T-cell (primary cell): ENCODE results near the gene JADE2. TPM values are rescaled to one million over a fixed set of nuclear protein-coding genes. Genes with fewer than 3 reads are reported as not detected.

Source experiments
- ATAC-seq, 4 experiments: fragments of 200-7000 bp in 3 of 4; fragments of 150-1000 bp in 1 of 4; cut with Tn5 transposase; replicated peaks in 1 of 4; 1 replicate in 3 of 4; 2 replicates in 1 of 4; pipeline ENCODE4 v1.10.0; 2021; ENCODE audit warnings: moderate library complexity in 3 of 4, mild to moderate bottlenecking in 2 of 4, moderate number of reproducible peaks in 1 of 4
- CTCF ChIA-PET, 2 donors: fragments of 300-600 bp; sonication (Branson Sonifier 250); formaldehyde crosslinking; loops; one replicate each; lab custom pipeline; 2022; ENCODE audit warnings: antibody characterized with exemption in 2 of 2; lab: Charles Lee
- POLR2A ChIA-PET, 2 donors: fragments of 300-600 bp; sonication (Branson Sonifier 250); formaldehyde crosslinking; loops; one replicate each; lab custom pipeline; 2022; ENCODE audit warnings: antibody characterized with exemption in 2 of 2; lab: Charles Lee
- DNase-seq, 35 experiments: peaks; one replicate each; pipeline versions ENCODE4 v3.0.0 to v3.0.0-alpha.2; 2013 to 2023
- H3K27ac ChIP-seq: one replicate; pipeline ENCODE4 v1.5.1; 2013; ENCODE audit warnings: low read length
- H3K27me3 ChIP-seq, 2 experiments: replicated peaks in 1 of 2; 1 replicate in 1 of 2; 2 replicates in 1 of 2; pipeline versions ENCODE4 v1.6.1 to v1.7.0; 2013; ENCODE audit warnings: low read length in 1 of 2, mixed read lengths in 1 of 2; ENCODE audit not compliant: control insufficient read depth in 2 of 2, insufficient read depth in 2 of 2; ENCODE audit errors: extremely low read depth in 1 of 2
- H3K36me3 ChIP-seq, 2 donors: 1 replicate in 1 of 2; 2 replicates in 1 of 2; pipeline versions ENCODE4 v1.6.1 to v1.7.0; 2013; ENCODE audit warnings: low read length in 1 of 2; ENCODE audit not compliant: control insufficient read depth in 2 of 2, insufficient read depth in 1 of 2; ENCODE audit errors: extremely low read depth in 1 of 2
- H3K4me1 ChIP-seq, 2 experiments: 1 replicate in 1 of 2; 2 replicates in 1 of 2; pipeline versions ENCODE4 v1.6.1 to v1.7.0; 2013; ENCODE audit warnings: low read length in 2 of 2, mixed read lengths in 1 of 2; ENCODE audit not compliant: insufficient read depth in 2 of 2, control insufficient read depth in 1 of 2; ENCODE audit errors: extremely low read depth in 1 of 2
- H3K4me3 ChIP-seq, 2 donors: 1 replicate in 1 of 2; 2 replicates in 1 of 2; pipeline versions ENCODE4 v1.5.1 to v1.7.0; 2013; ENCODE audit warnings: mild to moderate bottlenecking in 2 of 2, low read length in 1 of 2, moderate library complexity in 1 of 2; ENCODE audit not compliant: control insufficient read depth in 1 of 2; ENCODE audit errors: extremely low read depth in 1 of 2
- H3K9me3 ChIP-seq: 2 replicates; pipeline ENCODE4 v1.7.0; 2013
- H3K27ac Mint-ChIP-seq, 2 donors: one replicate each; pipeline ENCODE4 v1.8.0; 2020 to 2021; ENCODE audit warnings: mild to moderate bottlenecking in 2 of 2, mixed read lengths in 2 of 2
- H3K27me3 Mint-ChIP-seq, 2 donors: one replicate each; pipeline ENCODE4 v1.8.0; 2021 to 2022; ENCODE audit warnings: mixed read lengths in 2 of 2
- H3K36me3 Mint-ChIP-seq: one replicate; pipeline ENCODE4 v1.8.0; 2021; ENCODE audit warnings: mixed read lengths
- H3K4me1 Mint-ChIP-seq, 3 donors: one replicate each; pipeline ENCODE4 v1.8.0; 2020 to 2022; ENCODE audit warnings: mixed read lengths in 3 of 3, mild to moderate bottlenecking in 1 of 3
- H3K4me3 Mint-ChIP-seq, 3 donors: one replicate each; pipeline ENCODE4 v1.8.0; 2020 to 2022; ENCODE audit warnings: mild to moderate bottlenecking in 3 of 3, mixed read lengths in 3 of 3, moderate library complexity in 3 of 3
- H3K9me3 Mint-ChIP-seq, 3 donors: one replicate each; pipeline ENCODE4 v1.8.0; 2020 to 2022; ENCODE audit warnings: mixed read lengths in 3 of 3
- WGBS: methylation state at CpG from one replicate; pipeline ENCODE4 v1.1.5; 2013; ENCODE audit warnings: missing lambda C conversion rate; ENCODE audit not compliant: insufficient coverage; 5-methylcytosine and 5-hydroxymethylcytosine counted together
- total RNA-seq, 35 experiments: library from RNA in 6 of 35; stranded (reverse) in 6 of 35; fragments of 120-200 nt in 1 of 35; gene quantifications; one replicate each; pipeline versions ENCODE4 v1.2.1 to v1.2.4 and lab custom pipeline; 2013 to 2026

The JADE2 gene
- total RNA-seq, 5 donors from 2014 or later (not counting 1 experiment from before 2014, with no cell fraction given) = 163 to 263 (median 239) TPM

- H3K36me3 Mint-ChIP-seq = peaks cover 66% of the 10 kb centered on the region
- H3K4me3 Mint-ChIP-seq = no peak overlapping the region
Measured at GRCh38 chr5:134572811-134573210, 47.3 kb downstream of the JADE2 start.

GRCh38 chr5:134574521-134574920 lies 49.1 kb downstream of the JADE2 start:
- WGBS = 80% methylated on average over 4 of the region's 4 CpGs
- H3K4me1 ChIP-seq = peaks cover 0 to 8% of the 10 kb centered on the region in 2 experiments
- no peak overlapping the region for H3K4me3 ChIP-seq
- H3K27me3 Mint-ChIP-seq = no peaks in the 10 kb centered on the region
- no peak overlapping the region for H3K27ac Mint-ChIP-seq
- no peak for ATAC-seq
- no peaks in the 10 kb centered on the region for H3K9me3 ChIP-seq
- H3K27ac ChIP-seq = no peak overlapping the region
- H3K4me1 Mint-ChIP-seq = peaks cover 16 to 51% (median 16%) of the 10 kb centered on the region in 3 donors
- DNase-seq = no peak
- no peaks in the 10 kb centered on the region for H3K9me3 Mint-ChIP-seq
- H3K36me3 Mint-ChIP-seq = peaks cover 67% of the 10 kb centered on the region
- H3K36me3 ChIP-seq = peaks cover 29 to 99% of the 10 kb centered on the region in 2 donors
- H3K4me3 Mint-ChIP-seq = no peak overlapping the region
- POLR2A ChIA-PET = no interaction called here
- CTCF ChIA-PET = interaction anchor here (0.5 to 1.1 kb wide), 2 partner anchors 270 to 521 kb away, joined by 3 read pairs; no protein-coding TSS in a partner anchor
- H3K27me3 ChIP-seq = no peaks in the 10 kb centered on the region

More at GRCh38 chr5:134572811-134573210, 47.3 kb downstream of the JADE2 start:
- ChIA-PET POLR2A (no interaction called here), CTCF (no interaction called here)
- Histone ChIP-seq H3K36me3 (peaks cover 17 to 99% of the 10 kb centered on the region in 2 donors), H3K27me3 (no peaks in the 10 kb centered on the region), H3K4me1 (peaks cover 0 to 13% of the 10 kb centered on the region in 2 experiments), H3K4me3 (no peak overlapping the region), H3K27ac (no peak overlapping the region), H3K9me3 (no peaks in the 10 kb centered on the region)
- 96% methylated on average over 4 of the region's 4 CpGs for WGBS
- peak overlapping the region; percentile 6 to 23 for H3K27ac Mint-ChIP-seq
- no peaks in the 10 kb centered on the region for H3K27me3 Mint-ChIP-seq
- H3K4me1 Mint-ChIP-seq = peaks cover 17 to 48% (median 22%) of the 10 kb centered on the region in 3 donors
- DNase-seq (no peak), ATAC-seq (no peak)
- H3K9me3 Mint-ChIP-seq = no peaks in the 10 kb centered on the region

- no peak for ATAC-seq
- Mint-ChIP-seq H3K4me1 (peaks cover 10 to 46% (median 12%) of the 10 kb centered on the region in 3 donors), H3K4me3 (no peak overlapping the region), H3K9me3 (no peaks in the 10 kb centered on the region), H3K27ac (no peak overlapping the region), H3K27me3 (no peaks in the 10 kb centered on the region), H3K36me3 (peaks cover 60% of the 10 kb centered on the region)
- Histone ChIP-seq H3K9me3 (no peaks in the 10 kb centered on the region), H3K27me3 (no peaks in the 10 kb centered on the region), H3K4me3 (no peak overlapping the region), H3K36me3 (peaks cover 30 to 98% of the 10 kb centered on the region in 2 donors), H3K27ac (no peak overlapping the region), H3K4me1 (peaks cover 0 to 8% of the 10 kb centered on the region in 2 experiments)
- ChIA-PET CTCF (interaction anchor here (0.7 kb wide), 2 partner anchors 249 to 1560 kb away, joined by 3 read pairs; no protein-coding TSS in a partner anchor), POLR2A (interaction anchor here in 1 of 2 donors (0.5 kb wide), 1 partner anchor 195 kb away, joined by 3 read pairs; no protein-coding TSS in a partner anchor)
- 93% methylated on average over 2 of the region's 2 CpGs for WGBS
- DNase-seq = no peak
Measured at GRCh38 chr5:134575316-134575715, 49.8 kb downstream of the JADE2 start.

- Histone ChIP-seq H3K27me3 (no peaks in the 10 kb centered on the region), H3K36me3 (peaks cover 30 to 99% of the 10 kb centered on the region in 2 donors), H3K9me3 (no peaks in the 10 kb centered on the region), H3K27ac (no peak overlapping the region), H3K4me3 (no peak overlapping the region), H3K4me1 (peaks cover 0 to 8% of the 10 kb centered on the region in 2 experiments)
- no peak overlapping the region for H3K4me3 Mint-ChIP-seq
- H3K36me3 Mint-ChIP-seq = peaks cover 59% of the 10 kb centered on the region
- no peak for DNase-seq
- peak overlapping the region in 1 of 2 donors; percentile 55 for H3K27ac Mint-ChIP-seq
- CTCF ChIA-PET = interaction anchor here in 1 of 2 donors (1.4 kb wide), 1 partner anchor 13 kb away, joined by 3 read pairs; no protein-coding TSS in a partner anchor
- no peaks in the 10 kb centered on the region for H3K27me3 Mint-ChIP-seq
- ATAC-seq = no peak
- POLR2A ChIA-PET = interaction anchor here in 1 of 2 donors (0.6 kb wide), 1 partner anchor 34 kb away, joined by 3 read pairs; no protein-coding TSS in a partner anchor
- WGBS = 86% methylated on average over 7 of the region's 12 CpGs
- peaks cover 12 to 39% (median 14%) of the 10 kb centered on the region in 3 donors for H3K4me1 Mint-ChIP-seq
- H3K9me3 Mint-ChIP-seq = no peaks in the 10 kb centered on the region
Measured at GRCh38 chr5:134576386-134577021, 51.0 kb downstream of the JADE2 start.

- H3K27ac ChIP-seq = no peak overlapping the region
- POLR2A ChIA-PET = no interaction called here
- no peak overlapping the region for H3K4me3 ChIP-seq
- peaks cover 0 to 8% of the 10 kb centered on the region in 2 experiments for H3K4me1 ChIP-seq
- Mint-ChIP-seq H3K4me3 (no peak overlapping the region), H3K4me1 (peaks cover 10 to 35% (median 13%) of the 10 kb centered on the region in 3 donors), H3K36me3 (peaks cover 52% of the 10 kb centered on the region), H3K27ac (peak overlapping the region in 1 of 2 donors; percentile 55), H3K9me3 (no peaks in the 10 kb centered on the region), H3K27me3 (no peaks in the 10 kb centered on the region)
- no peaks in the 10 kb centered on the region for H3K9me3 ChIP-seq
- no peak for DNase-seq
- H3K27me3 ChIP-seq = no peaks in the 10 kb centered on the region
- H3K36me3 ChIP-seq = peaks cover 30 to 94% of the 10 kb centered on the region in 2 donors
- whole genome bisulfite sequencing = 55% methylated on average over 6 of the region's 10 CpGs
- ATAC-seq = peak in 3 of 4 experiments; percentile 5 to 15 (median 7)
- CTCF ChIA-PET = interaction anchor here (1.1 to 1.4 kb wide), 5 partner anchors 10 to 400 kb away, joined by 3 to 12 read pairs (median 3); partner anchors contain the start of genes SKP1 (in 1 of the 2) and UBE2B (in 1 of the 2)
Measured at GRCh38 chr5:134577022-134577795, 51.7 kb downstream of the JADE2 start.
